HepG2 (cell line): ENCODE results near the gene OR1M1. TPM values are rescaled to one million over a fixed set of nuclear protein-coding genes. Genes with fewer than 3 reads are reported as not detected.

Source experiments
- ATAC-seq: fragments of 200-7000 bp; cut with Tn5 transposase; 3 replicates; pipeline ENCODE4 v1.9.1; 2020; ENCODE audit warnings: mild to moderate bottlenecking, moderate library complexity
- BruUV-seq: library from RNA; stranded (reverse); fragments of 400-500 nt; replicated peaks from 2 replicates; lab custom pipeline; 2021; lab: Mats Ljungman, UMichigan
- CTCF ChIA-PET: fragments of 300-600 bp; formaldehyde crosslinking; extraction: SDS; loops from one replicate; lab custom pipeline; 2021; ENCODE audit warnings: low total read pairs, inconsistent platforms, low intra/inter-chr PET ratio; lab: Yijun Ruan, JAX
- POLR2A ChIA-PET: fragments of 350-600 bp; sonication (Branson Sonifier 250); formaldehyde crosslinking; loops from one replicate; lab custom pipeline; 2020; ENCODE audit warnings: antibody characterized with exemption, inconsistent platforms; lab: Yijun Ruan, JAX
- DNase-seq: peaks from one replicate; pipeline ENCODE4 v3.0.0-alpha.2; 2015; ENCODE audit warnings: low spot score
- FAIRE-seq: peaks from 3 replicates; lab custom pipeline; 2011; peaks lifted over from hg19 to GRCh38; lab: Jason Lieb, UNC
- H2AFZ ChIP-seq: one replicate; pipeline ENCODE4 v1.6.1; 2011; ENCODE audit warnings: low read length, inconsistent platforms
- H3K27ac ChIP-seq: fragments of 300-600 bp; 3 replicates; pipeline ENCODE4 v1.8.0; 2011; ENCODE audit warnings: mixed run types, mild to moderate bottlenecking, mixed read lengths, low read length, inconsistent platforms; ENCODE audit not compliant: insufficient read depth; ENCODE audit errors: extremely low read length
- H3K27me3 ChIP-seq, 2 experiments: fragments of 200-600 bp in 1 of 2; 2 replicates in 1 of 2; 3 replicates in 1 of 2; pipeline versions ENCODE4 v1.6.0 to v1.8.0; 2011; ENCODE audit warnings: low read length in 2 of 2, mild to moderate bottlenecking in 2 of 2, moderate library complexity in 2 of 2, inconsistent platforms in 1 of 2; ENCODE audit not compliant: insufficient read depth in 2 of 2, control insufficient read depth in 1 of 2
- H3K36me3 ChIP-seq, 2 experiments: fragments of 200-600 bp in 1 of 2; replicated peaks in 1 of 2; 2 replicates in 1 of 2; 3 replicates in 1 of 2; pipeline versions ENCODE4 v1.5.1 to v1.8.0; 2011; ENCODE audit warnings: low read length in 2 of 2, inconsistent platforms in 1 of 2; ENCODE audit not compliant: insufficient read depth in 2 of 2, control insufficient read depth in 1 of 2
- H3K4me1 ChIP-seq: 2 replicates; pipeline ENCODE4 v1.5.1; 2012; ENCODE audit warnings: low read length, inconsistent platforms; ENCODE audit not compliant: insufficient read depth
- H3K4me2 ChIP-seq: 2 replicates; pipeline ENCODE4 v1.6.0; 2011; ENCODE audit warnings: low read depth, low read length, inconsistent platforms
- H3K4me3 ChIP-seq, 3 experiments: fragments of 200-600 bp in 1 of 3; sonication (generic), shearing (Covaris generic) in 1 of 3; replicated peaks in 1 of 3; 2 replicates each; pipeline ENCODE4 v1.5.1; 2011 to 2016; ENCODE audit warnings: low read length in 3 of 3, inconsistent platforms in 2 of 3, low read depth in 2 of 3, mild to moderate bottlenecking in 2 of 3, control low read depth in 1 of 3, mixed read lengths in 1 of 3; ENCODE audit not compliant: insufficient read depth in 1 of 3
- H3K79me2 ChIP-seq: one replicate; pipeline ENCODE4 v1.6.1; 2011; ENCODE audit warnings: low read length, inconsistent platforms; ENCODE audit not compliant: insufficient read depth
- H3K9ac ChIP-seq: 2 replicates; pipeline ENCODE4 v1.6.0; 2011; ENCODE audit warnings: mild to moderate bottlenecking, low read depth, low read length, inconsistent platforms; ENCODE audit not compliant: insufficient read depth
- H3K9me3 ChIP-seq: 2 replicates; pipeline ENCODE4 v1.5.1; 2012; ENCODE audit warnings: mild to moderate bottlenecking, low read length
- H4K20me1 ChIP-seq: 2 replicates; pipeline ENCODE4 v1.6.0; 2011; ENCODE audit warnings: inconsistent platforms, mild to moderate bottlenecking, low read length, moderate library complexity; ENCODE audit not compliant: insufficient read depth
- DBP ChIP-seq: sonication (generic); formaldehyde crosslinking; IDR thresholded peaks from 2 replicates; pipeline ENCODE4 v1.4.0; 2020; ENCODE audit warnings: missing genetic modification reagents; ENCODE audit errors: not compliant biosample characterization
- KDM5B ChIP-seq: sonication (generic); formaldehyde crosslinking; IDR thresholded peaks from 2 replicates; pipeline ENCODE4 v1.4.0; 2020; ENCODE audit warnings: missing genetic modification reagents, mild to moderate bottlenecking, borderline replicate concordance
- PPARG ChIP-seq: conservative IDR thresholded peaks from 2 replicates; pipeline ENCODE4 v1.6.1; 2016; ENCODE audit warnings: missing biosample characterization, missing genetic modification reagents
- RFX5 ChIP-seq: IDR thresholded peaks from 2 replicates; pipeline ENCODE4 v1.6.1; 2011; ENCODE audit warnings: low read depth, low read length, improper control_type of control experiment
- RFXANK ChIP-seq: IDR thresholded peaks from 2 replicates; pipeline ENCODE4 v1.6.1; 2016
- STAG1 ChIP-seq: sonication (generic); formaldehyde crosslinking; IDR thresholded peaks from 2 replicates; pipeline ENCODE4 v1.4.0; 2020; ENCODE audit warnings: missing genetic modification reagents
- TEAD2 ChIP-seq: sonication (generic); formaldehyde crosslinking; IDR thresholded peaks from 2 replicates; pipeline ENCODE4 v1.9.0; 2021; ENCODE audit warnings: missing genetic modification reagents
- THAP8 ChIP-seq: sonication (generic); formaldehyde crosslinking; IDR thresholded peaks from 2 replicates; pipeline ENCODE4 v1.5.1; 2020; ENCODE audit warnings: missing genetic modification reagents, mild to moderate bottlenecking, borderline replicate concordance
- ZGPAT ChIP-seq: IDR thresholded peaks from 2 replicates; pipeline ENCODE4 v1.6.1; 2016; ENCODE audit warnings: mild to moderate bottlenecking
- ZMAT3 ChIP-seq: sonication (generic); formaldehyde crosslinking; conservative IDR thresholded peaks from 2 replicates; pipeline ENCODE4 v1.7.0; 2021; ENCODE audit warnings: missing genetic modification reagents
- ZNF12 ChIP-seq: sonication (generic); formaldehyde crosslinking; IDR thresholded peaks from 2 replicates; pipeline ENCODE4 v1.5.0; 2020; ENCODE audit warnings: missing genetic modification reagents
- ZNF572 ChIP-seq: sonication (generic); formaldehyde crosslinking; IDR thresholded peaks from 2 replicates; pipeline ENCODE4 v1.5.1; 2020; ENCODE audit warnings: mild to moderate bottlenecking, missing genetic modification reagents
- ZNF672 ChIP-seq: sonication (generic); formaldehyde crosslinking; IDR thresholded peaks from 2 replicates; pipeline ENCODE4 v1.8.1; 2022; ENCODE audit warnings: missing genetic modification reagents
- ZNF761 ChIP-seq: sonication (generic); formaldehyde crosslinking; conservative IDR thresholded peaks from 2 replicates; pipeline ENCODE4 v1.4.0; 2020; ENCODE audit warnings: mild to moderate bottlenecking, missing genetic modification reagents
- ZNF772 ChIP-seq: sonication (generic); formaldehyde crosslinking; IDR thresholded peaks from 2 replicates; pipeline ENCODE4 v1.5.0; 2020; ENCODE audit warnings: mild to moderate bottlenecking, missing genetic modification reagents
- WGBS: methylation state at CpG from one replicate; pipeline ENCODE4 v1.1.6; 2017; ENCODE audit warnings: low lambda C conversion rate; 5-methylcytosine and 5-hydroxymethylcytosine counted together
- in situ Hi-C: cut with HindIII; loops from 2 replicates; pipeline ENCODE4 v1.10.0; 2017; ENCODE audit warnings: low pct_unique_long_range_greater_than_20kb; ENCODE audit not compliant: extremely low pct_ligation_motif_present
- intact Hi-C: fragments of 100-400 bp; cut with micrococcal nuclease; formaldehyde crosslinking; loops from one replicate; pipeline ENCODE4 v1.10.0; 2022; ENCODE audit not compliant: unreplicated experiment
- polyA plus RNA-seq, 8 experiments: library from polyadenylated mRNA; depleted of rRNA in 3 of 8; stranded (reverse) in 7 of 8; unstranded in 1 of 8; fragments of >200 nt; fragmentation: Illumina TruSeq in 4 of 8; extraction: Trizol in 4 of 8; gene quantifications; 2 replicates each; pipeline versions ENCODE4 v1.2.1 to v1.2.3, GENCODE V29; 2011 to 2016; ENCODE audit warnings: low read depth in 4 of 8, missing spikeins in 1 of 8, mixed read lengths in 1 of 8; ENCODE audit not compliant: insufficient read depth in 1 of 8
- total RNA-seq, 5 experiments: library from RNA; depleted of rRNA; stranded (reverse); fragments of >200 nt; fragmentation: Illumina TruSeq; extraction: Trizol; gene quantifications; 2 replicates each; pipeline ENCODE4 v1.2.3, GENCODE V29; 2016; ENCODE audit warnings: low read depth in 1 of 5
- TF ChIP-seq, protein P1 (sequence below): sonication (generic); formaldehyde crosslinking; IDR thresholded peaks from 2 replicates; pipeline ENCODE4 v1.5.0; 2020; ENCODE audit warnings: missing genetic modification reagents
- TF ChIP-seq, protein P2 (sequence below): sonication (generic); formaldehyde crosslinking; IDR thresholded peaks from 2 replicates; pipeline ENCODE4 v1.8.0; 2022; ENCODE audit warnings: mild to moderate bottlenecking, missing genetic modification reagents
- TF ChIP-seq, protein P3 (sequence below): sonication (generic); formaldehyde crosslinking; IDR thresholded peaks from 2 replicates; pipeline ENCODE4 v1.5.0; 2020; ENCODE audit warnings: missing genetic modification reagents
- TF ChIP-seq, protein P4 (sequence below): sonication (generic); formaldehyde crosslinking; IDR thresholded peaks from 2 replicates; pipeline ENCODE4 v1.4.0; 2020; ENCODE audit warnings: missing genetic modification reagents, borderline replicate concordance

The OR1M1 gene
- total and polyA plus RNA-seq, 2 of the 13 experiments (the other 11 are each of a cell fraction or from before 2014, with no cell fraction given), result not detected

DNA sequence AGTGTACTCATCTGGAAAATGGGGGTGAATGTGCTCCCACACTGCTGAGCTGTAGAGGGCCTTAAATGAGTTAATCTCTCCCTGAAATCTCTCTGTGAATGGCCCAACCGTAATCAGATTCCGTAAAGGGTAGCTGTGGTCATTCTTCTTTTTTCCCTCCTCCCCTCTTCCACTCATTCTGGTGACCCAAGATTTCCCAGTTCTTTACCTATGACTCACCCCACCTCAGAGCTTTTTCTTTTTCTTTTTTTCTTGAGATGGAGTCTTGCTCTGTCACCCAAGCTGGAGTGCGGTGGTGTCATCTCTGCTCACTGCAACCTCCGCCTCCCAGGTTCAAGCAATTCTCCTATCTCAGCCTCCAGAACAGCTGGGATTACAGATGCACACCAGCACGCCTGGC, 43.3 kb upstream of the OR1M1 start:
- Histone ChIP-seq H3K79me2 (no peaks in the 10 kb centered on the region), H3K9me3 (no peaks in the 10 kb centered on the region), H3K4me3 (no peak overlapping the region), H3K27me3 (no peaks in the 10 kb centered on the region), H3K36me3 (no peaks in the 10 kb centered on the region), H4K20me1 (no peaks in the 10 kb centered on the region), H3K27ac (no peak overlapping the region), H3K9ac (no peak overlapping the region), H3K4me2 (no peak overlapping the region), H2AFZ (no peak overlapping the region), H3K4me1 (peaks cover 6% of the 10 kb centered on the region; the same call in 1 of the 2 replicates)
- ATAC-seq (no peak), FAIRE-seq (no peak), DNase-seq (no peak)
- intact Hi-C loops (no loop called here), in situ Hi-C loops (no loop called here)
- no TSS peak for BruUV-seq
- CTCF ChIA-PET, result no interaction called here
- POLR2A ChIA-PET, result no interaction called here
- 81% methylated on average over 5 of the region's 5 CpGs for WGBS
- TF ChIP-seq, protein P1, sequence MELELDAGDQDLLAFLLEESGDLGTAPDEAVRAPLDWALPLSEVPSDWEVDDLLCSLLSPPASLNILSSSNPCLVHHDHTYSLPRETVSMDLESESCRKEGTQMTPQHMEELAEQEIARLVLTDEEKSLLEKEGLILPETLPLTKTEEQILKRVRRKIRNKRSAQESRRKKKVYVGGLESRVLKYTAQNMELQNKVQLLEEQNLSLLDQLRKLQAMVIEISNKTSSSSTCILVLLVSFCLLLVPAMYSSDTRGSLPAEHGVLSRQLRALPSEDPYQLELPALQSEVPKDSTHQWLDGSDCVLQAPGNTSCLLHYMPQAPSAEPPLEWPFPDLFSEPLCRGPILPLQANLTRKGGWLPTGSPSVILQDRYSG, result no peak
- no peak for TF ChIP-seq DBP (CRISPR knock-in tag)
- no peak for TF ChIP-seq ZNF672 (CRISPR knock-in tag)
- TF ChIP-seq STAG1 (CRISPR knock-in tag), result no peak
- no peak for TF ChIP-seq ZNF761 (CRISPR knock-in tag)
- TF ChIP-seq, protein P2, sequence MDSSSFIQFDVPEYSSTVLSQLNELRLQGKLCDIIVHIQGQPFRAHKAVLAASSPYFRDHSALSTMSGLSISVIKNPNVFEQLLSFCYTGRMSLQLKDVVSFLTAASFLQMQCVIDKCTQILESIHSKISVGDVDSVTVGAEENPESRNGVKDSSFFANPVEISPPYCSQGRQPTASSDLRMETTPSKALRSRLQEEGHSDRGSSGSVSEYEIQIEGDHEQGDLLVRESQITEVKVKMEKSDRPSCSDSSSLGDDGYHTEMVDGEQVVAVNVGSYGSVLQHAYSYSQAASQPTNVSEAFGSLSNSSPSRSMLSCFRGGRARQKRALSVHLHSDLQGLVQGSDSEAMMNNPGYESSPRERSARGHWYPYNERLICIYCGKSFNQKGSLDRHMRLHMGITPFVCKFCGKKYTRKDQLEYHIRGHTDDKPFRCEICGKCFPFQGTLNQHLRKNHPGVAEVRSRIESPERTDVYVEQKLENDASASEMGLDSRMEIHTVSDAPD, result no peak
- TF ChIP-seq ZMAT3 (CRISPR knock-in tag), result no peak
- no peak for TF ChIP-seq ZNF12 (CRISPR knock-in tag)
- TF ChIP-seq, protein P3, sequence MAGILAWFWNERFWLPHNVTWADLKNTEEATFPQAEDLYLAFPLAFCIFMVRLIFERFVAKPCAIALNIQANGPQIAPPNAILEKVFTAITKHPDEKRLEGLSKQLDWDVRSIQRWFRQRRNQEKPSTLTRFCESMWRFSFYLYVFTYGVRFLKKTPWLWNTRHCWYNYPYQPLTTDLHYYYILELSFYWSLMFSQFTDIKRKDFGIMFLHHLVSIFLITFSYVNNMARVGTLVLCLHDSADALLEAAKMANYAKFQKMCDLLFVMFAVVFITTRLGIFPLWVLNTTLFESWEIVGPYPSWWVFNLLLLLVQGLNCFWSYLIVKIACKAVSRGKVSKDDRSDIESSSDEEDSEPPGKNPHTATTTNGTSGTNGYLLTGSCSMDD (CRISPR knock-in tag), result no peak
- TF ChIP-seq ZNF772 (CRISPR knock-in tag), result no peak
- no peak for TF ChIP-seq ZGPAT (CRISPR knock-in tag)
- no peak for TF ChIP-seq RFX5
- TF ChIP-seq TEAD2 (CRISPR knock-in tag), result no peak
- TF ChIP-seq, protein P4, sequence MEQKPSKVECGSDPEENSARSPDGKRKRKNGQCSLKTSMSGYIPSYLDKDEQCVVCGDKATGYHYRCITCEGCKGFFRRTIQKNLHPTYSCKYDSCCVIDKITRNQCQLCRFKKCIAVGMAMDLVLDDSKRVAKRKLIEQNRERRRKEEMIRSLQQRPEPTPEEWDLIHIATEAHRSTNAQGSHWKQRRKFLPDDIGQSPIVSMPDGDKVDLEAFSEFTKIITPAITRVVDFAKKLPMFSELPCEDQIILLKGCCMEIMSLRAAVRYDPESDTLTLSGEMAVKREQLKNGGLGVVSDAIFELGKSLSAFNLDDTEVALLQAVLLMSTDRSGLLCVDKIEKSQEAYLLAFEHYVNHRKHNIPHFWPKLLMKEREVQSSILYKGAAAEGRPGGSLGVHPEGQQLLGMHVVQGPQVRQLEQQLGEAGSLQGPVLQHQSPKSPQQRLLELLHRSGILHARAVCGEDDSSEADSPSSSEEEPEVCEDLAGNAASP (CRISPR knock-in tag), result no peak
- no peak for TF ChIP-seq KDM5B
- TF ChIP-seq THAP8 (CRISPR knock-in tag), result no peak
- no peak for TF ChIP-seq RFXANK (CRISPR knock-in tag)
- TF ChIP-seq ZNF572 (CRISPR knock-in tag), result no peak
- no peak for TF ChIP-seq PPARG (CRISPR knock-in tag)
